Measurements from ENCODE around the gene POU5F1. TPM values are rescaled to one million over a fixed set of nuclear protein-coding genes. Genes with fewer than 3 reads are reported as not detected.
"Not testable (repeated sequence)": the region's sequence is repeated elsewhere in the genome, so short reads cannot be mapped to it uniquely, and the experiment has no call there.

POU5F1 gene
- total and polyA plus RNA-seq, 2 donors (not counting 1 experiment from before 2014, with no cell fraction given): under 0.01 TPM; not detected in 1

GRCh38 chr6:31190488-31190887 is 20.0 kb upstream of the POU5F1 start:
- DNase-seq (ENCODE audit: low read depth in 2 of 2): no peak
- Histone ChIP-seq H3K4me3 (replicated peaks in 1 of 4; ENCODE audit: control extremely low read depth in 1 of 4, insufficient read depth in 1 of 4, low read depth in 3 of 4, low read length in 4 of 4) (no peak overlapping the region), H4K20me1 (ENCODE audit: control insufficient read depth, extremely low read depth, insufficient read depth, low read length) (no peaks in the 10 kb centered on the region), H3K27ac (ENCODE audit: insufficient read depth, low read length) (no peak overlapping the region), H3K79me2 (ENCODE audit: control insufficient read depth, insufficient read depth, low read length) (no peaks in the 10 kb centered on the region), H3K27me3 (ENCODE audit: control insufficient read depth, insufficient read depth, low read length) (no peaks in the 10 kb centered on the region), H3K4me2 (ENCODE audit: extremely low read depth, insufficient read depth, low read length) (no peak overlapping the region), H3K9me3 (ENCODE audit: control insufficient read depth, insufficient read depth, low read depth, low read length) (no peaks in the 10 kb centered on the region), H3K9ac (ENCODE audit: insufficient read depth, low read length) (no peak overlapping the region), H3K4me1 (ENCODE audit: control insufficient read depth, extremely low read depth, insufficient read depth, low read length) (no peaks in the 10 kb centered on the region), H3K36me3 (ENCODE audit: control insufficient read depth, insufficient read depth, low read length) (no peaks in the 10 kb centered on the region), H2AFZ (ENCODE audit: low read length) (no peak overlapping the region)
- TF ChIP-seq EZH2 (IDR thresholded peaks at IDR 0.05; ENCODE audit: low read length, missing control alignments) (no peak), CTCF (conservative IDR thresholded peaks at IDR 0.05 in 1 of 2, IDR thresholded peaks at IDR 0.05 in 1 of 2; ENCODE audit: low read depth in 1 of 2, low read length in 2 of 2) (no peak)

- not testable (repeated sequence) for H3K36me3 ChIP-seq (ENCODE audit: control insufficient read depth, insufficient read depth, low read length); H3K4me2 ChIP-seq (ENCODE audit: extremely low read depth, insufficient read depth, low read length); H4K20me1 ChIP-seq (ENCODE audit: control insufficient read depth, extremely low read depth, insufficient read depth, low read length); H3K79me2 ChIP-seq (ENCODE audit: control insufficient read depth, insufficient read depth, low read length); H3K4me3 ChIP-seq (replicated peaks in 1 of 4; ENCODE audit: control extremely low read depth in 1 of 4, insufficient read depth in 1 of 4, low read depth in 3 of 4, low read length in 4 of 4); H3K9me3 ChIP-seq (ENCODE audit: control insufficient read depth, insufficient read depth, low read depth, low read length); H3K27me3 ChIP-seq (ENCODE audit: control insufficient read depth, insufficient read depth, low read length); H2AFZ ChIP-seq (ENCODE audit: low read length); H3K27ac ChIP-seq (ENCODE audit: insufficient read depth, low read length); H3K4me1 ChIP-seq (ENCODE audit: control insufficient read depth, extremely low read depth, insufficient read depth, low read length); DNase-seq (ENCODE audit: low read depth in 2 of 2); H3K9ac ChIP-seq (ENCODE audit: insufficient read depth, low read length)
Observed at GRCh38 chr6:31189223-31189622, 18.7 kb upstream of the POU5F1 start.

- Histone ChIP-seq H3K4me1 (ENCODE audit: control insufficient read depth, extremely low read depth, insufficient read depth, low read length) (no peaks in the 10 kb centered on the region), H3K4me2 (ENCODE audit: extremely low read depth, insufficient read depth, low read length) (no peak overlapping the region), H2AFZ (ENCODE audit: low read length) (no peak overlapping the region), H3K27ac (ENCODE audit: insufficient read depth, low read length) (no peak overlapping the region), H3K9ac (ENCODE audit: insufficient read depth, low read length) (no peak overlapping the region), H4K20me1 (ENCODE audit: control insufficient read depth, extremely low read depth, insufficient read depth, low read length) (no peaks in the 10 kb centered on the region), H3K9me3 (ENCODE audit: control insufficient read depth, insufficient read depth, low read depth, low read length) (no peaks in the 10 kb centered on the region), H3K4me3 (replicated peaks in 1 of 4; ENCODE audit: control extremely low read depth in 1 of 4, insufficient read depth in 1 of 4, low read depth in 3 of 4, low read length in 4 of 4) (no peak overlapping the region), H3K79me2 (ENCODE audit: control insufficient read depth, insufficient read depth, low read length) (no peaks in the 10 kb centered on the region), H3K27me3 (ENCODE audit: control insufficient read depth, insufficient read depth, low read length) (no peaks in the 10 kb centered on the region), H3K36me3 (ENCODE audit: control insufficient read depth, insufficient read depth, low read length) (no peaks in the 10 kb centered on the region)
- no peak for DNase-seq (ENCODE audit: low read depth in 2 of 2)
- TF ChIP-seq EZH2 (IDR thresholded peaks at IDR 0.05; ENCODE audit: low read length, missing control alignments): no peak
- no peak for TF ChIP-seq CTCF (conservative IDR thresholded peaks at IDR 0.05 in 1 of 2, IDR thresholded peaks at IDR 0.05 in 1 of 2; ENCODE audit: low read depth in 1 of 2, low read length in 2 of 2)
Observed at GRCh38 chr6:31187780-31188194, 17.3 kb upstream of the POU5F1 start.

Measured in fibroblast of lung (primary cell).